ENCODE results near the gene RD3L.

RD3L gene

DNA sequence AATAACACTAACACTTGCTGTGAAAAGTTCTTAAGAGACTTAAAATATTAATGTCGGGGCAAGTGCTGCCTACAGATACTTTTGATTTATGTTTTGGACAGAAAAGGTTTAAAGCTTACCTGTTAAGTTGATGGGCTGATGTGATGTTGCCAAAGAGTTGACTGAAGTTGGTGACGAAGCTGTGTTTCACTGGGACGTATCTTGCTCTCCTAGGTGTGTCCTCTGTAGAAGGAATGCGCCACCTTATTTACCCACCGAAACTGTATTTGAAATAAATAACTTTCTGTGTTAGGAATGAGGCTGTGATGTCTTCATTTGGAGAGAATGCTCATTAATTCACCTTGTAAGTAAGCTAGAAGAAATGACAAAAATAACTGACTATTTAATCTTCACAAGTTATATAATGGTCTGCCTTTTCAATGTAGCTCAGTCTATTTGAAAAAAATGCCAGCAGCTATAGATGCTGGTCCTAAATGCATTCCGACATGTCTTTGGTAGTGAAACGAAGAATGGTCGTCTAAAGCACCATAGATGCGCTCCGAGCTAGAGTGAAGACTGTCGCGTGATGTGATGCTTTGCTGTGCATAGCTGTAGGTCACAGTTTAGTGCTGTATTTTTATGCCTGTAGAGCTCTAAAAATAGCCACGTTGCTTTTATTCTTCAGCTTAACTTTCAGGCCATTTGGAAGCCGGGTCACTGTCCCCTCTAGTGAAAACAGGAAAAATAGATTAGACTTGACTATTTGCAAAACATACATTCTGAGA lies at the start of gene RD3L:
RD3L (minus strand) TSS at position 557 of the 764 bp plus-strand sequence. CDS start 834 bp downstream, outside the sequence.
- DNase-seq (ENCODE audit: low read depth): no peak

DNA sequence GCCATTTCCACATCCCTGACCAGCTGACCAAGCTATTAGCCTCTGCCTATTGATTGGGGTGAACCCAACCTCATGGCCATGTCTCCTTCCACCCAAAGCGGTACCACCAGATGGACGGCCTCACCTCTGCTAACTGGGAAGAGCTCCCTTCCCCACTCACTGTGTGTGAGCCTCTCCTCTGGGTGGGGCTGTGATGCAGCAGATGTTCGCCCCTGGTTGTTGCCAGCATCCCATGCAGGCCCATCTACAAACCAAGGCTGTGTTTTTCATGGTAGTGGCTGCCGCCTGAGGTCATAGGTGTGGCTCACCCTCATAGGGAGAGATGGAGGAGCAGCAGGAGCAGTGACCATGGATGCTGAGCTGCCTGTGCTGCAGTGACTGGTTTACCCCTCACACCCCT lies 47.6 kb upstream of the RD3L start:
- DNase-seq (ENCODE audit: low read depth): no peak

DNA sequence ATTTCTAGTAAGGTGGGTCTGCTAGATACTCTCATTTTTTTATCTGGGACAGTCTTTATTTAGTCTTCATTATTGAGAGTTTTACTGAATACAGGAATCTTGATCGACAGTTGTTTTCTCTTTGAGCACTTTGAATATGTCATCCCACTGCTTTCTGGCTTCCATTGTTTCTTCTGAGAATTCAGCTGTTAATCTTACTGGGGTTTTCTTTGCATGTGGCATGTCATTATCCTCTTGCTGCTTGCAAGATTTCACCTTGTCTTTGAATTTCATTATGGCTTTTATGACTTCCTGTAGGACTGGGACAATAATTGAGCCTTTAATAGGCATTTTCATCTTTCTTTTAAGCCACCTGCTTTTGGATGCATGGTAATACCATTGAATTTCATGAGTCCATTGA lies 46.7 kb upstream of the RD3L start:
- no peak for DNase-seq (ENCODE audit: low read depth)

DNA sequence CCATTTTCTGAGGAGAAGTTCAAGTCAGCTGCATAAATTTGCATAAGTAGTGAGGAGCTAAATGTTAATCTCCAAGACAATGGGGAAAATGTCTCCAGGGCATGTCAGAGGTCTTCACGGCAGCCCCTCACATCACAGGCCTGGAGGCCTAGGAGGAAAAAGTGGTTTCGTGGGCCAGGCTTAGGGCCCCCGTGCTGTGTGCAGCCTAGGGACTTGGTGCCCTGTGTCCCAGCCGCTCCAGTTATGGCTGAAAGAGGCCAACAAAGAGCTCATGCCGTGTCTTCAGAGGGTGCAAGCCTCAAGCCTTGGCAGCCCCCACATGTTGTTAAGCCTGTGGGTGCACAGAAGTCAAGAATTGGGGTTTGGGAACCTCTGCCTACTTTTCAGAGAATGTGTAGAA lies 41.9 kb upstream of the RD3L start:
- DNase-seq (ENCODE audit: low read depth): no peak

DNA sequence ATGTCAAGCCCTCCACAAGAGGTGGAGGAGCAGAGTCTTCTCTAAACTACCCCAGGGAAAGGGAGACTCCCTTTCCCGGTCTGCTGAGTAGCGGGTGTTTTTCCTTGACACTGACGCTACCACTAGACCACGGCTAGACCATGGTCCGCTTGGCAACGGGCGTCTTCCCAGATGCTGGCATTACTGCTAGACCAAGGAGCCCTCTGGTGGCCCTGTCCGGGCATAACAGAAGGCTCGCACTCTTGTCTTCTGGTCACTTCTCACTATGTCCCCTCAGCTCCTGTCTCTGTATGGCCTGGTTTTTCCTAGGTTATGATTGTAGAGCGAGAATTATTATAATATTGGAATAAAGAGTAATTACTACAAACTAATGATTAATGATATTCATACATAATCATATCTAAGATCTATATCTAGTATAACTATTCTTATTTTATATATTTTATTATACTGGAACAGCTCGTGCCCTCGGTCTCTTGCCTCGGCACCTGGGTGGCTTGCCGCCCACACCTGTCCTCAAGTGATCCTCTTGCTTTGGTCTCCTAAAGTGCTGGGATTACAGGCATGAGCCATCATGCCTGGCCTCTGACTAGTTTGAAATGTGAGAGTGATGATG lies 38.4 kb upstream of the RD3L start:
- peak; percentile 29 for DNase-seq (ENCODE audit: low read depth)

DNA sequence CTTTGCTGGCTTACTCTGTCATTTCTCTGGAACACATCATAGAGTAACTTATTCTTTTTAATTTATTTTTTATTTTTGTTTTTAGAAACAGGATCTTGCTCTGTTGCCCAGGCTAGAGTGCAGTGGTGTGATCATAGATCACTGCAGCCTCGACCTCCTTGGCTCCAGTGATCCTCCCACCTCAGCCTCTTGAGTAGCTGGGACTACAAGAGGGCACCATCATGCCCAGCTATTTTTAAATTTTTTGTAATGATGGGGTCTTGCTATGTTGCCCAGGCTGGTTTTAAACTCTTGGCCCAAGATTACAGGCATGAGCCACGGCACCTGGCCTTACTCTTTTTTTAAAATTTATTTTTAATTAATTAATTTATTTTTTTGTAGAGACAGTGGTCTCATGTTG lies 32.2 kb upstream of the RD3L start:
- DNase-seq (ENCODE audit: low read depth): no peak

DNA sequence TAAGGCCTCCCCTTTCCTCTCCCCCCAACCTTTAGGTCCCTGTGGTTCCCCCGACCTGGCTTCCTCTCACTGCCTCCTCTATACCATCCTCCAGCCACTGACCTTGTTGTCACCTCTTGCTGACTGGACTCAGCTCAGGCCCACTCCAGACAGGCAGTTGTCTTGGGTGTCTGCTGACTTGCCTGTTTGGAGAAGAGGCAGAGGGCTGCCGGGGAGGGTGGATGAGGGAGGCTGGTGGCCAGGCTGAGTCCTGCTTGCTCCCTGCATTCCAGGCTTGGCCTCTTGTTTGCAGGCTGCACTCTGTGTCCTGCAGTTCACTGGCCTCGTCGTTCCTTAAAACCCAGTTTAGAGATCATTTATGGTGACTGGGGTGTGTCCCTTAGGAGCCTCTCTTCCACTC lies 31.0 kb upstream of the RD3L start:
- DNase-seq (ENCODE audit: low read depth): no peak

DNA sequence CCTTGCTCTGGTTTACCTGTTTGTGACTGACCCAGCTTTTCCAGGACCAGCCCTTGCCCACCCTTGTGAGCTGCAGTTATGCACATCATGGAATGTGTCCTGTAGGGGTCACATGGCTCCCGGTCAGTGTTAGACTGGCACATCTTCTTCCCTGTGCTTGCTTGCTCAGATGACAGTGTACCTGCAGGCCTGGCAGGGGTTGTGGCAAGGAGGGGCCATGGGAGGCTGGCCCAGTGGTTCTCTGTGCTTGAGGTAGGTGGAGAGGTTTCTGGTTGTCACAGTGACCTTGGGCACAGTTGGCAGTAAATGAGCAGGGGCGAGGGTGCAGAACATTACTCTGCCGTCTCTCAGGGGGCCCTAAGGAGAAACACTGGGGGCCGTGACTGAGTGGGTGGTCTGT lies 27.6 kb upstream of the RD3L start:
- DNase-seq (ENCODE audit: low read depth): no peak

DNA sequence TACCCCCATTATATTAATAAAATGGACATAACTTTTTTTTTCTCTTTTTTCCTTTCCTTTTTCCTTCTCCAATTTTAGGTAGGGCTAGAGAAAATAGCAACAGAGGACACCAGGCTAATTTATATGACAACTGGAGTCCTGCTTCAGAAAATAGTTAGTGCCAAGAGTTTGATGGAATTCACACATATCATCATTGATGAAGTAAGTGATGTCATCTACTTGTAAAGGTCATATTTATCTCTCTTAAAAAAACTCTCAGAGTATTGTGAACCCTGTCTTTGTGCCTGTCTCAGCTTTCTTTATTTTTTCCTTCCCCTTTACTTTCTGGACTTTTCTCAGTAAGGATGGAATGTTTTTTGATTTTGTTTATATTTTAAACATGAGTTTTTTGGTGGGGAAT lies 24.3 kb upstream of the RD3L start:
- no peak for DNase-seq (ENCODE audit: low read depth)

DNA sequence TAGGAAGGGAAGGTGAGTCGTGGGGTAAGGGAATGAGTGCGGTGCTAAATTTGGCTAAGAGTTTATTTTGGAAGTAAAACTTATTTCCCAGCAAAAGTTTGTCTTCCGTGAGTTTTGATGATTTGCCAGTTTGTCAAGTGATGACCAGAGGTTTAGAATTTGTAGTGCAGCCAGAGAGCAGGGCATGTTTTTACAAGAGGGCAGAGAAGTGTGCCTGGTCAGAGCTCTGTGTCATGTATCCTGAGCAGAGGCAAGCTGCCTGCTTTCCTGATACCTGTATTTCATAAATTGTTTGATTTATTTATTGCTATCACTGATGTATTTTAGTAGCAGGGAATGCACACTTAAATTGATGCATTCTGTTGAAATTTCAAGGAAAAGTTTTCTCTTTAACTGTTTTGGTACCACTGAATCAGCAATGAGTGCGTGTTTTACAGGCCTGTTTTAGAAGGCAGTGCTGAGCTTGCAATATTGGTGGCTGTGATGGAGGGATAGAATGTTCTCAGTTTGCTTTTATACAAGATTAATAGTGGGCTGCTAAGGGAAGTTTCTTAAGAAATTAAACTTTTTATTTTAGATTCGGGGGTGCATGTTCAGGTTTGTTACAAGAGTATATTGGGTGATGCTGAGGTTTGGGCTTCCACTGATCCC lies 19.7 kb upstream of the RD3L start:
- no peak for DNase-seq (ENCODE audit: low read depth)

DNA sequence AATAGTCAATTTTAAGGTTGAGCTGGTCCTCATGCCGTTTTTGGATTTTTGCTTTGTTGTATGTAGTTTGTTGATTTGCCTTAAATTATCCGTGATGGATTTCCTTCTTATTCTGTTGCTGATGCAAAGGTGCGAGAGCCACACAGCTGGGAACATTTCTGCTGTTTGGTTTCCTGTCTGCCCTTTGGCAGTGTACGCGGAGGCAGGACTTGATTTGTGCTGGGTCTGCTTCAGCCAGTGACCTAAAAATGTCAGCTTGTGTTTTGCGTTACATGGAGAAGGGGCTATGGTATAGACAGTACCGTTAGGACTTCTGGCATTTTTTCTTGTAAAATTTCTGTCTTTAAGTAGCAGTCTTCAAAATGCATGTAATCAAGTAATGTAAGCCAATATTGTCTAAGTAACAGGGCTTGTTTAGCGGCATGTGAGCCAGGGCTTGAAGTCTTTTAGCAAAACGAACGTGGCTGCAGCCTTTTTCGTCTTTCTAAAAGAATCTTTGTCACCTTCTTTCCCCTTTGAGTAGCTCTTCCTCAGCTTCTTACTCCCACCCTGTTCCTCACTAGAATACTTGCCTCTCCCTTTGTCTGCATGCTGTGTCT lies 18.2 kb upstream of the RD3L start:
- DNase-seq (ENCODE audit: low read depth): no peak

DNA sequence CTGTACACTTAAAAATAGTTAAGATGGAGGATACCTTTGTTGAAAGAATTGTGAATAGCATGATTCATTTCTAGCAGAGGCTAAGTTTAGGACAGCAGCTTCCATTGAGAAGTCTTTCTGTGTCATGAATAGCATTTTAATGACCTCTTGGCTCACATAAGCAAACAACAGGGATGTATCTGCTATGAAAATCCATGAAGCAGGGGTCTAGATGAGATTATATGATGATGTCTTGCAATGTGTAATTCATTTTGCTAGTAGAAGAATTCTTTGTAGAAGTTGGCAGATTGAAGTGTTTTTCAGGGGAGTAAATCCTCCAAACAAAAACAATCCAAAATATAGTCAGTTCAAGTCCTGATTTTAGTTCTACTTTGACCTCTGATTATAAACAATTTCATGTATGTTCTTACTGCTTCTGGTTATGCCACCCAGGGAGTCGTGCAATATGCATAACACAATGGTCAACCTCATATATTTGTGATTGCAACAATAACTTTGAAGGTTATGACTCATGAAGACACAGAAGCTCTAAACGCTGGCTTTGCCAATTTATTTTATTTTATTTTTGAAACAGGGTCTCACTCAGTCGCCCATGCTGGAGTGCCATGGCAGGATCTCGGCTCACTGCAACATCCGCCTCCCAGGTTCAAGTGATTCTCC lies 6.9 kb upstream of the RD3L start:
- peak; percentile 32 for DNase-seq (ENCODE audit: low read depth)

DNA sequence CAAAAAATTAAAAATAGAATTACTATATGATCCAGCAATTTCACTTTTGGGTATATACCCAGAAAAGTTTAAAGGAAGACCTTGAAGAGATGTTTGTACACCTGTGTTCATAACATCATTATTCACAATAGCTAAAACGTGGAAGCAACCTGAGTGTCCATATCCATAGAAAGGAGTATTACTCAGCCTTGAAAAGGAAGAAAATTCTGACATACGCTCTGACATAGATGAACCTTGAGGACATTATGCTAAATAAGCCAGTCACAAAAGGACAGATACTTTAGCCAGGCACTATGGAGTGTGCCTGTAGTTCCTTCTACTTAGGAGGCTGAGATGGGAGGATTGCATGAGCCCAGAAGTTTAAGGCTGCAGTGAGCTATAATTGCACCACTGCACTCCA lies 6.1 kb upstream of the RD3L start:
- no peak for DNase-seq (ENCODE audit: low read depth)

DNA sequence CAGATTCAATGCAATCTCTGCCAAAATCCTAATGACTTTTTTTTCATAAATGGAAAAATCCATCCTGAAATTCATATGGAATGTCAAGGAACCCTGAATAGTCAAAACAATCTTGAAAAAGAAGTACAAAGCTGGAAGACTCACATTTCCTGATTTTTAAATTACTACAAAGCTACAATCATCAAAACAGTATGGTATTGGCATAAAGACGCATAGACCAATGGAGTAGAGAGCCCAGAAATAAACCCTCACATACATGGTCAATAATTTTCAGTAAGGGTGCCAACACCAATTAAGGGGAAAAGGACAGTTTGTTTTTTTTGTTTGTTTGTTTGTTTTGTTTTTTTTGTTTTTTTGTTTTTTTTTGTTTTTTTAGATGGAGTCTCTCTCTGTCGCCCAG lies 4.6 kb upstream of the RD3L start:
- DNase-seq (ENCODE audit: low read depth): no peak

DNA sequence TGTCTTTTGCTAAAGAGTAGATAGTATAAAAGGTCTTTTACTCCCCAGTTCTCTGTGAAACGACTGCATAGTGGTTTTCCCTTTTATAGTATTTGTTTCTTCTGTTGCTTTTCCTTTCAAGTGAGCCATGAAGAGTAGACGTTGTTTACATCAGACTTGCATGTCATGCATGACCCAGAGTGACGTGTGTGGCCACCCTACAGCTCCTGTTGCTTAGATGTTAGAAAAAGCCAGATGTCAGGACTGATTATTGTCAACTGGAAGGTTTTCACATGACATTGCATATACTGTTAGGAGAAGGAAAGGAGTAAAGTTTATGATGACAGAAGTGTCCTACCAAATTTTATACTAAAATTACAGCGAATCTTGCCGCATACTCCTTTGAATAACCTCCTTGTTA lies 1.3 kb upstream of the RD3L start:
- no peak for DNase-seq (ENCODE audit: low read depth)

DNA sequence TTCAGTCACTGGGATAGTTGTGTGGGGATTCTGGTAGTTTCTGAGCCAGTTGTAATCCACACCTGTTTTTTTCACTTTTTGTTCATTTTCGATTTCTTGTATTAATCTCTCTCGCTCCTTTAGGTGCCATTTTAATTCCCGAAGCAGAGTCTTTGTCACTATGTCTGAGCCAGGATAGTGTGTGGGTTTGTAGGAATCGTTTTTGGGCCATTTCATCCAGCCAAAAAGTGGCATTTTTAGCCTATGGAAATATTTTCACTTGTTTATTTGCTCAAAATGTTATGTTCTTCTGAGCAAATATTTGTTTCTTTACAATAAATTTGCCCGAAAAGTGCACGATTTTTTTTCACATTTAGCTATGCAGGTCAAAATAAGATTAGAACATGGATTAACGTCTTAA lies 867 bp downstream of the RD3L start:
- DNase-seq (ENCODE audit: low read depth): no peak

DNA sequence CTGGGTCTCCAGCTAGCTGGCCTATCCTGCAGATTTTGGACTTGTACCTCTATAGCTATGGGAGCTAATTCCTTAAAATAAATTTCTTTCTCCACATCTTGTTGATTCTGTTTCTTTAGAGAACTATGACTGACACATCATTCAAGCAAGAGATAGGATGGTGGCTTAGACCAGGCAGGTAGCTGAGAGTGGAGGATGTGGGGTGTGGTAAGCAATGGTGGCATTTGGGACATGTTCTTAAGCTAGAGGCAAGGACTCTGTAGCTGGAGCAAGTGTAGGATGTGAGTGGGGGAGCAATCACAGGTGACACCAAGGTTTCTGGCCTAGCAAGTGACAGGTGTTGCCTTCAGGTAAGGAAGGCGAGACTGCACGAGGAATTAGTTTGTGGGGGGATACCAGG lies 7.2 kb downstream of the RD3L start:
- DNase-seq (ENCODE audit: low read depth): no peak

DNA sequence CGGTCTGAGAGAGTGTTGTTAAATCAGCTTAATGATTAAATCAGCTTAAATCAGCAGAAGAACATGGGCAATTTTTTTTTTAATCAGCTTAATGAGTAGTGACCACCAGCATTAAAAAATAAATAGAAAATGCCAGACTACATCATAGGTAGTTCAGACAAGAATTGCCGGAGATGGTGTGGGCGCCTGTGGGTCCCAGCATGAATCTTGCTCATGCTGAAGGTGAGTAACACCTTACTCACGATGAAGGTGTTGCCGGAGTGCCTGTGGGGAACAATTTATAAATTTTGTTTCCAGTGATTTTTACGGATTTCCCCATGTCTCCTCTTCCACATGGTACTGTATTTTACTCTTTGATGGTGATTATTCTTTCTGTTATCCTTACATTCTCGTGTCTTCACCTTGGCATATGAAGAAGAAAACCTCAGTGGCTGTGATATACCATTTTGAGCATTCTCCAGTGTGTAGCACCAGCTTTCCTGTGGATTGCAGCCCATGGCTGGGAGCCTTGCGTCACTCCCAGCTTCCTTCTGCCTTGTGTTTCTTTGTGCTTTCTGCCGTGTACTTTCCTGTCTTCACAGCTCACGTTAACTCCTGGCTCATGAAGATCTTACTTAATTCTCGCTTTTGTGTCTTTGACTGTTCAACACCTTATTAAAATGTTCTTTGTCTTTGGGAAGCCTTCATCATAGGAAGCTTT lies 9.4 kb downstream of the RD3L start:
- no peak for DNase-seq (ENCODE audit: low read depth)

DNA sequence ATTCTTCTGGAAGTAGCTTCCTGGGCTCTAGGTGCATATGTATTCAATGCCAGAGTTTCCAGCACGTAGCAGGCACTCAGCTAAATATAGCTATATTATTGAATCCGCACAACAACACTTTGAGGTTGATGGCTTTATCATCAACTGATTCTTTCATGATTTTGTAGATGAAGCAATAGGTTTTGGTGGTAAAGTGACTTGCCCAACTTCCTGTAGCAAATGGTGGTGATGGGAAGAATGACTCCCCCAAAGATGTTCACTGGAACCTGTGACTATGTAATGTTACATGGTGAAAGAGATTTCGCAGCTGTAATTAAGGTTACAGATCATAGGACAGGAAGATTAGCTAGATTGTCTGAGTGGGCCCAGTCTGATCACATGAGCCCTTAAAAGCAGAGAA lies 10.9 kb downstream of the RD3L start:
- peak; percentile 16 for DNase-seq (ENCODE audit: low read depth)

DNA sequence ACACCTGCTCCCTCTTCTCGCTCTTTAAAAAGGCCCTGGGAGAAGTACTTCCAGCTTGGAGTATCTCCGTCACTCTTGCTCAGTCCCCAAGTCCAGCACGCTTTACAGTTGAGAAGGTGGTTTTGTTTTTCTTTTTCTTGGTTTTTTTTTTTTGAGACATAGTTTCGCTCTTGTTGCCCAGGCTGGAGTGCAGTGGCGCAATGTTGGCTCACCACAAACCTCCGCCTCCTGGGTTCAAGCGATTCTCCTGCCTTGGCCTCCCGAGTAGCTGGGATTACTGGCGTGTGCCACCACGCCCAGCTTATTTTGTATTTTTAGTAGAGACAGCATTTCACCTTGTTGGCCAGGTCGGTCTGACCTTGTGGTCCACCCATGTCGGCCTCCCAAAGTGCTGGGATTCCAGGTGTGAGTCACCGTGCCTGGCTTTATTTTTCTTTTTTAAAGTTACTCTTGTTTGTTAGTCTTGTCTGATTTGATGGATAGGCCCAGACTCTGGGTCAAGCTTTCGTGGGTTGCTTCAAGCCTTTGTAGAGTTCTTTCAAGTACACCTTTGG lies 12.2 kb downstream of the RD3L start:
- no peak for DNase-seq (ENCODE audit: low read depth)

DNA sequence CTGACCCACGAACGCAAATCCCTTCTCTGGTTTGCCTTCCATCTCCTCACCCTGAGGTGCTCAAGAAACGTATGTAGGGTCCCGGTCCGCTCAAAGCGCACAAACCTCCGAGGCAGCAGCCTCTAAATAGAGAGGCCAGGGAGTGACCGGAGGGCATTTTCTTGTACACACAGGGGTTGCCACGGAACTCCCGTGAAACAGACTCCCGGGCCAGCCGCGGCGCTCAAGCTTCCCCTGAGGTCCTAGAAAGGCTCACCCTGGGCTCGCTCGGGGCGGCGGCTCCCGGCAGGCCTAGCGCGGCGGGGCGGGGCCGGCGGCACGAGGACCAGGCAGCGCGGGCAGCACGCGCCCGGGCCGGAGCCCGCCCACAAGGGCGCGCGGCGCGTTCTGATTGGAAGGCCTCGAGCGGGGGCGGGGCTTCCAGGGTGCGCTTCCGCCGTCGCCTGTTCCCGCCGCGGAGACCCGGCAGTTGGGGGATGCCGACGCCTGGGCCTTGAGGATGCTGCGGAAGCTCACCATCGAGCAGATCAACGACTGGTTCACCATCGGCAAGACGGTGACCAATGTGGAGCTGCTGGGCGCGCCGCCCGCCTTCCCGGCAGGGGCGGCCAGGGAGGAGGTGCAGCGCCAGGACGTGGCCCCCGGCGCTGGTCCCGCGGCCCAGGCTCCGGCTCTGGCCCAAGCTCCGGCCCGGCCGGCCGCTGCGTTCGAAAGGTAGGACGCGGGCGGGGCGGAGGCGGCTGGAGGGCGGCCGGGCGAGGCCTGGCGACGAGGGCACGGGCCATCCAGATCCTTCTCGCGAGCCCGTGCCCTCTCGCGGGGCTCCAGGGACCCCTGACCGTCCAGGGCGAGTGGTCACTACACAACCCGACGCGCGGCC lies 14.1 kb downstream of the RD3L start, which contains the start of gene TDRD9:
TDRD9 (plus strand) TSS at position 446 of the 880 bp plus-strand sequence; CDS start at position 500, 54 bp downstream.
- DNase-seq (ENCODE audit: low read depth): no peak
